ENCODE data around the gene SLX9. TPM values are rescaled to one million over a fixed set of nuclear protein-coding genes. Genes with fewer than 3 reads are reported as not detected.
"Not testable (repeated sequence)": the region's sequence is repeated elsewhere in the genome, so short reads cannot be mapped to it uniquely, and the experiment has no call there.

SLX9 gene
- total and polyA plus RNA-seq, 2 experiments from 2014 or later = 24.7 to 31.2 TPM

GRCh38 chr21:44926331-44927101 lies 13.3 kb upstream of the SLX9 start:
- no peak overlapping the region for H3K27ac ChIP-seq
- TF ChIP-seq CTCF (IDR thresholded peaks at IDR 0.05; ENCODE audit: low read depth, low read length) = no peak
- no peaks in the 10 kb centered on the region for H3K9me3 ChIP-seq (ENCODE audit: low read depth)
- H3K4me3 ChIP-seq = no peak overlapping the region
- H3K36me3 ChIP-seq = no peaks in the 10 kb centered on the region
- DNase-seq (ENCODE audit: low read depth in 1 of 2, low spot score in 1 of 2) = peak in 1 of 2 donors; percentile 13
- peaks cover 8% of the 10 kb centered on the region for H3K4me1 ChIP-seq (ENCODE audit: low read depth)
- peaks cover 48% of the 10 kb centered on the region for H3K27me3 ChIP-seq

- peaks cover 55% of the 10 kb centered on the region for H3K27me3 ChIP-seq
- H3K27ac ChIP-seq = no peak overlapping the region
- DNase-seq (ENCODE audit: low read depth in 1 of 2, low spot score in 1 of 2) = no peak
- TF ChIP-seq CTCF (IDR thresholded peaks at IDR 0.05; ENCODE audit: low read depth, low read length) = no peak
- H3K9me3 ChIP-seq (ENCODE audit: low read depth) = no peaks in the 10 kb centered on the region
- peaks cover 13% of the 10 kb centered on the region for H3K4me1 ChIP-seq (ENCODE audit: low read depth)
- H3K4me3 ChIP-seq = no peak overlapping the region
- H3K36me3 ChIP-seq = no peaks in the 10 kb centered on the region
Measured at GRCh38 chr21:44927259-44927586, 12.6 kb upstream of the SLX9 start.

GRCh38 chr21:44927587-44928461 lies 12.0 kb upstream of the SLX9 start:
- H3K36me3 ChIP-seq = no peaks in the 10 kb centered on the region
- no peak overlapping the region for H3K4me3 ChIP-seq
- peak in 1 of 2 donors; percentile 61 for DNase-seq (ENCODE audit: low read depth in 1 of 2, low spot score in 1 of 2)
- no peaks in the 10 kb centered on the region for H3K9me3 ChIP-seq (ENCODE audit: low read depth)
- H3K27ac ChIP-seq = no peak overlapping the region
- peak; percentile 27 for TF ChIP-seq CTCF (IDR thresholded peaks at IDR 0.05; ENCODE audit: low read depth, low read length)
- H3K4me1 ChIP-seq (ENCODE audit: low read depth) = peaks cover 15% of the 10 kb centered on the region
- H3K27me3 ChIP-seq = peaks cover 61% of the 10 kb centered on the region

GRCh38 chr21:44928500-44929241 lies 11.2 kb upstream of the SLX9 start:
- not testable (repeated sequence) for H3K4me3 ChIP-seq; H3K27ac ChIP-seq; H3K9me3 ChIP-seq (ENCODE audit: low read depth); H3K36me3 ChIP-seq
- Histone ChIP-seq H3K4me1 (ENCODE audit: low read depth) (peaks cover 15% of the 10 kb centered on the region), H3K27me3 (peaks cover 62% of the 10 kb centered on the region)
- DNase-seq (ENCODE audit: low read depth in 1 of 2, low spot score in 1 of 2) = peak in 1 of 2 donors; percentile 78

- DNase-seq (ENCODE audit: low read depth in 1 of 2, low spot score in 1 of 2) = no peak
Measured at GRCh38 chr21:44929242-44929798, 10.5 kb upstream of the SLX9 start.

More at GRCh38 chr21:44929242-44929798, 10.5 kb upstream of the SLX9 start:
- no peak overlapping the region for H3K27ac ChIP-seq
- no peak for TF ChIP-seq CTCF (IDR thresholded peaks at IDR 0.05; ENCODE audit: low read depth, low read length)
- no peak overlapping the region for H3K4me3 ChIP-seq
- H3K9me3 ChIP-seq (ENCODE audit: low read depth) = no peaks in the 10 kb centered on the region
- H3K27me3 ChIP-seq = peaks cover 69% of the 10 kb centered on the region
- no peaks in the 10 kb centered on the region for H3K36me3 ChIP-seq
- peaks cover 15% of the 10 kb centered on the region for H3K4me1 ChIP-seq (ENCODE audit: low read depth)

Measured in cardiac muscle cell (in vitro differentiated cells and primary cell).